ENCODE results near the gene MYO1B. TPM values are rescaled to one million over a fixed set of nuclear protein-coding genes. Genes with fewer than 3 reads are reported as not detected.

MYO1B gene
- total and polyA plus RNA-seq, 4 donors = 46.0 to 286 (median 88.1) TPM

GRCh38 chr2:191308026-191308425, 62.8 kb downstream of the MYO1B start:
- no peak overlapping the region for H3K9ac ChIP-seq (ENCODE audit: insufficient read depth in 1 of 2, low read length in 2 of 2)
- H3K27ac ChIP-seq (ENCODE audit: low read depth in 1 of 2, low read length in 1 of 2) = no peak overlapping the region
- H3K4me3 ChIP-seq = no peak overlapping the region
- ATAC-seq (ENCODE audit: insufficient read depth, low FRiP score) (no peak), DNase-seq (no peak)
- 79 to 88% methylated on average over 2 of the region's 2 CpGs for WGBS, 2 donors
- peaks cover 4 to 29% (median 9%) of the 10 kb centered on the region in 5 donors for H3K4me1 ChIP-seq (ENCODE audit: control insufficient read depth in 5 of 5, insufficient read depth in 5 of 5, low read length in 5 of 5)
- TF ChIP-seq CTCF (IDR thresholded peaks at IDR 0.05; ENCODE audit: control extremely low read depth, extremely low read depth) = no peak
- H3K27me3 ChIP-seq (ENCODE audit: control insufficient read depth in 3 of 3, insufficient read depth in 3 of 3, low read length in 2 of 3) = no peaks in the 10 kb centered on the region
- no peaks in the 10 kb centered on the region for H3K9me3 ChIP-seq (ENCODE audit: control insufficient read depth in 4 of 4, insufficient read depth in 3 of 4, low read length in 3 of 4)
- peaks cover 0 to 6% (median 2%) of the 10 kb centered on the region in 4 donors for H3K36me3 ChIP-seq (ENCODE audit: control insufficient read depth in 4 of 4, insufficient read depth in 4 of 4, low read length in 4 of 4)

GRCh38 chr2:191311156-191311555, 66.0 kb downstream of the MYO1B start:
- no peak for DNase-seq
- Histone ChIP-seq H3K27ac (ENCODE audit: low read depth in 1 of 2, low read length in 1 of 2) (no peak overlapping the region), H3K9me3 (ENCODE audit: control insufficient read depth in 4 of 4, insufficient read depth in 3 of 4, low read length in 3 of 4) (no peaks in the 10 kb centered on the region), H3K36me3 (ENCODE audit: control insufficient read depth in 4 of 4, insufficient read depth in 4 of 4, low read length in 4 of 4) (peaks cover 0 to 6% (median 2%) of the 10 kb centered on the region in 4 donors), H3K4me1 (ENCODE audit: control insufficient read depth in 5 of 5, insufficient read depth in 5 of 5, low read length in 5 of 5) (peaks cover 0 to 4% (median under 1%) of the 10 kb centered on the region in 5 donors), H3K4me3 (no peak overlapping the region), H3K9ac (ENCODE audit: insufficient read depth in 1 of 2, low read length in 2 of 2) (no peak overlapping the region), H3K27me3 (ENCODE audit: control insufficient read depth in 3 of 3, insufficient read depth in 3 of 3, low read length in 2 of 3) (no peaks in the 10 kb centered on the region)
- WGBS, 2 donors = 96 to 98% methylated on average over 4 of the region's 4 CpGs
- TF ChIP-seq CTCF (IDR thresholded peaks at IDR 0.05; ENCODE audit: control extremely low read depth, extremely low read depth) = no peak
- ATAC-seq (ENCODE audit: insufficient read depth, low FRiP score) = no peak

- 86 to 92% methylated on average over 1 of the region's 1 CpG for WGBS, 2 donors
- no peak overlapping the region for H3K4me3 ChIP-seq
- no peak overlapping the region for H3K9ac ChIP-seq (ENCODE audit: insufficient read depth in 1 of 2, low read length in 2 of 2)
- H3K27ac ChIP-seq (ENCODE audit: low read depth in 1 of 2, low read length in 1 of 2) = no peak overlapping the region
- peaks cover 0 to 1% (median 0%) of the 10 kb centered on the region in 5 donors for H3K4me1 ChIP-seq (ENCODE audit: control insufficient read depth in 5 of 5, insufficient read depth in 5 of 5, low read length in 5 of 5)
- H3K36me3 ChIP-seq (ENCODE audit: control insufficient read depth in 4 of 4, insufficient read depth in 4 of 4, low read length in 4 of 4) = peaks cover 0 to 6% (median 2%) of the 10 kb centered on the region in 4 donors
- ATAC-seq (ENCODE audit: insufficient read depth, low FRiP score) (peak; percentile 60), DNase-seq (no peak)
- no peaks in the 10 kb centered on the region for H3K27me3 ChIP-seq (ENCODE audit: control insufficient read depth in 3 of 3, insufficient read depth in 3 of 3, low read length in 2 of 3)
- no peaks in the 10 kb centered on the region for H3K9me3 ChIP-seq (ENCODE audit: control insufficient read depth in 4 of 4, insufficient read depth in 3 of 4, low read length in 3 of 4)
- no peak for TF ChIP-seq CTCF (IDR thresholded peaks at IDR 0.05; ENCODE audit: control extremely low read depth, extremely low read depth)
These were observed 66.4 kb downstream of the MYO1B start for GRCh38 chr2:191311627-191312026.

- H3K9me3 ChIP-seq (ENCODE audit: control insufficient read depth in 4 of 4, insufficient read depth in 3 of 4, low read length in 3 of 4) = no peaks in the 10 kb centered on the region
- no peak for DNase-seq
- ATAC-seq (ENCODE audit: insufficient read depth, low FRiP score) = no peak
- WGBS, 2 donors = 96 to 100% methylated on average over 3 of the region's 3 CpGs
- peaks cover 0 to 6% (median 2%) of the 10 kb centered on the region in 4 donors for H3K36me3 ChIP-seq (ENCODE audit: control insufficient read depth in 4 of 4, insufficient read depth in 4 of 4, low read length in 4 of 4)
- H3K4me1 ChIP-seq (ENCODE audit: control insufficient read depth in 5 of 5, insufficient read depth in 5 of 5, low read length in 5 of 5) = peaks cover 0 to under 1% (median 0%) of the 10 kb centered on the region in 5 donors
- H3K27me3 ChIP-seq (ENCODE audit: control insufficient read depth in 3 of 3, insufficient read depth in 3 of 3, low read length in 2 of 3) = no peaks in the 10 kb centered on the region
- no peak overlapping the region for H3K4me3 ChIP-seq
- no peak overlapping the region for H3K27ac ChIP-seq (ENCODE audit: low read depth in 1 of 2, low read length in 1 of 2)
- no peak for TF ChIP-seq CTCF (IDR thresholded peaks at IDR 0.05; ENCODE audit: control extremely low read depth, extremely low read depth)
- H3K9ac ChIP-seq (ENCODE audit: insufficient read depth in 1 of 2, low read length in 2 of 2) = no peak overlapping the region
These were observed 67.0 kb downstream of the MYO1B start for GRCh38 chr2:191312163-191312562.
